WERI-Rb-1 (cell line): ENCODE measurements around the gene MYO1A.
A peak's percentile ranks its signal among the peaks of the same experiment; 100 is the strongest.
"Not testable (repeated sequence)": the region's sequence is repeated elsewhere in the genome, so short reads cannot be mapped to it uniquely, and the experiment has no call there.

Experiments
- DNase-seq: peaks from one replicate; pipeline ENCODE4 v3.0.0-alpha.2; 2020
- H3K27ac ChIP-seq: fragments of 250-450 bp; sonication (Bioruptor Pico); 2 replicates; pipeline ENCODE4 v1.5.1; 2020; ENCODE audit warnings: mild to moderate bottlenecking, moderate library complexity
- H3K27me3 ChIP-seq: fragments of 250-450 bp; sonication (Bioruptor Pico); 2 replicates; pipeline ENCODE4 v1.5.1; 2021; ENCODE audit warnings: mild to moderate bottlenecking, low read depth, moderate library complexity; ENCODE audit not compliant: insufficient read depth, severe bottlenecking
- H3K36me3 ChIP-seq: fragments of 250-450 bp; sonication (Bioruptor Pico); 2 replicates; pipeline ENCODE4 v1.5.1; 2020; ENCODE audit warnings: mild to moderate bottlenecking, moderate library complexity
- H3K4me3 ChIP-seq: 2 replicates; pipeline ENCODE4 v1.5.1; 2011; ENCODE audit warnings: low read depth, mild to moderate bottlenecking, control low read depth, low read length
- H3K9me3 ChIP-seq: fragments of 250-450 bp; sonication (Bioruptor Pico); 2 replicates; pipeline ENCODE4 v1.5.1; 2021; ENCODE audit warnings: mild to moderate bottlenecking, moderate library complexity; ENCODE audit not compliant: severe bottlenecking
- TF ChIP-seq, protein P1 (sequence below): IDR thresholded peaks from 2 replicates; pipeline ENCODE4 v1.5.1; 2011; ENCODE audit warnings: low read depth, mild to moderate bottlenecking, control low read depth, inconsistent platforms, low read length

Gene MYO1A

DNA sequence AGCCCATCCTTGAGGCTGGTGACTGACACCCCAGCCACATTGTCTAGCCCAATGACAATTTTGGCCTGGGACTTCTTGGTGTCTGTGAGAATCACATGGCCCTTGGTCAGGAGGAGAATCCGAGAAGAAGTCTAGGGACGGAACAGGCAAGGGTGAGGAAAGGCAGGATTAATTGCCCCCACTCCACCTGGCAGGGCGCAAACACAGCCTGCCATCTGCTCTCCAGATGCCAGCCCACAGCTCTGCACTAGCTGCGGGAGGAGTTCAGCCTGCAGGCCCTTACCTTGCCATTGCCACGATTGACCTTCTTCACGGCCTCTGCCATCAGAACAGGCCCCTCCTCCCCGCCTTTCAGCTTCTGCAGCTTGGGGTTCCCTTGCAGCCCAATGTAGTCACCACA, 20.5 kb downstream of the MYO1A start:
- no peak for DNase-seq
- no peaks in the 10 kb centered on the region for H3K27me3 ChIP-seq

DNA sequence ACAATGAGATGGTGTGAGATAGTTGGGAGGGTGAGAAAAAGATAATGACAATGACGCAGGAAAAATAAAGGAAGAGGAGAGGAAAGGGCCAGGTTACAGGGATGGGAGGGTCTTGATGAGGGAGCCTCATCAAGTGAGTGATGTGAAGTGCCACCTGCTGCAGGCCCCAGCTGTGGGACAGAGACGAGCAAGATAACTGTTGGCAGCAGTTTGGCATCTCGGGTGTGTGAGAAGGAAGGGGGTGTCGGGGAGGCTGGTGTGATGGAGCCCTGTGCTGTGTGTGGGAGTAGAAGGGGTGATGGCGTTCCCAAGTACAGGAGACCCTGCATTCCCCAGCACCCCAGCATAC, 22.1 kb downstream of the MYO1A start:
- no peak overlapping the region for H3K4me3 ChIP-seq

More for the DNA sequence above, 20.5 kb downstream of the MYO1A start:
- Histone ChIP-seq H3K9me3 (no peaks in the 10 kb centered on the region), H3K27ac (no peak overlapping the region), H3K36me3 (no peaks in the 10 kb centered on the region), H3K4me3 (no peak overlapping the region)
- TF ChIP-seq, protein P1, sequence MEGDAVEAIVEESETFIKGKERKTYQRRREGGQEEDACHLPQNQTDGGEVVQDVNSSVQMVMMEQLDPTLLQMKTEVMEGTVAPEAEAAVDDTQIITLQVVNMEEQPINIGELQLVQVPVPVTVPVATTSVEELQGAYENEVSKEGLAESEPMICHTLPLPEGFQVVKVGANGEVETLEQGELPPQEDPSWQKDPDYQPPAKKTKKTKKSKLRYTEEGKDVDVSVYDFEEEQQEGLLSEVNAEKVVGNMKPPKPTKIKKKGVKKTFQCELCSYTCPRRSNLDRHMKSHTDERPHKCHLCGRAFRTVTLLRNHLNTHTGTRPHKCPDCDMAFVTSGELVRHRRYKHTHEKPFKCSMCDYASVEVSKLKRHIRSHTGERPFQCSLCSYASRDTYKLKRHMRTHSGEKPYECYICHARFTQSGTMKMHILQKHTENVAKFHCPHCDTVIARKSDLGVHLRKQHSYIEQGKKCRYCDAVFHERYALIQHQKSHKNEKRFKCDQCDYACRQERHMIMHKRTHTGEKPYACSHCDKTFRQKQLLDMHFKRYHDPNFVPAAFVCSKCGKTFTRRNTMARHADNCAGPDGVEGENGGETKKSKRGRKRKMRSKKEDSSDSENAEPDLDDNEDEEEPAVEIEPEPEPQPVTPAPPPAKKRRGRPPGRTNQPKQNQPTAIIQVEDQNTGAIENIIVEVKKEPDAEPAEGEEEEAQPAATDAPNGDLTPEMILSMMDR: no peak

DNA sequence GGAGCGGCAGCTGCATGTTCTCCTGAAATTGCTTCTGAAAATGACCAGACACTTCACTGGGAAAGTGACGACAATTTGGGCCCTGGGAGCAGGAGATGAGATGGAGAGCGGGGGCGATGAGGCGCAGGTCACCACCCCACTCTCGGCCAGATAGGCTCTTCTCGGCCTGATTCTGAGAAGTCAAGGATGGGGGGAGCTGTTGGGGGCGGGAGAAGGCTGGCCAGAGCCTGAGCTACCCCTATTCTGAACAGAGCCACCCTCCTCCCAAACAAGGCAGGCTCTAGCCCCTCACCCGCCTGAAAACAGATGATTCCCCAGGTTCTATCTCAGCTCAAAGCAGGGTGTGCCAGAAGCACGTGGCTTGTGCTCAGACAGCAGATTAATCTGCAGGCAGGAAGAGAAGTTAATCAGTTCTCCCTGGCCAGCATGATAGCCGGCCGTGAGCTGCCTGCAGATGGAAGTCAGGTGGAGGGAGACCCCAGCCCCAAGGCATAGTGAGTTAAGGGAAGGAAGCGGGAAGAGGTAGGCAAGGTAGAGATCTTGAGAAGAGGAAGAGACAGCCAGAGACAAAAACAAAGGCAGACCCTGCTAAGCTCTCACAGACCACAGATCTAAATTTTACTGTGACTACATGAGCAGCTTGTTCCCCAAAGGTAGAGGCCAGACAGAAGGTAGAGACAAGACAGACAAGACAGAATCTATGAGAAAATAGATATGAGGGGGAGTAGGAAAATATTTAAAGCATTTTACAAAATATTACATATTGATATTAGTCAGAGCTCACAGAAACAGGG, 22.7 kb downstream of the MYO1A start:
- no peak overlapping the region for H3K4me3 ChIP-seq
- TF ChIP-seq, protein P1: no peak
- no peaks in the 10 kb centered on the region for H3K9me3 ChIP-seq
- no peak overlapping the region for H3K27ac ChIP-seq
- H3K27me3 ChIP-seq: no peaks in the 10 kb centered on the region
- no peaks in the 10 kb centered on the region for H3K36me3 ChIP-seq
- peak; percentile 63 for DNase-seq

More for the DNA sequence above, 22.1 kb downstream of the MYO1A start:
- no peaks in the 10 kb centered on the region for H3K36me3 ChIP-seq
- TF ChIP-seq, protein P1: no peak
- no peak overlapping the region for H3K27ac ChIP-seq
- H3K9me3 ChIP-seq: no peaks in the 10 kb centered on the region
- no peaks in the 10 kb centered on the region for H3K27me3 ChIP-seq
- no peak for DNase-seq

DNA sequence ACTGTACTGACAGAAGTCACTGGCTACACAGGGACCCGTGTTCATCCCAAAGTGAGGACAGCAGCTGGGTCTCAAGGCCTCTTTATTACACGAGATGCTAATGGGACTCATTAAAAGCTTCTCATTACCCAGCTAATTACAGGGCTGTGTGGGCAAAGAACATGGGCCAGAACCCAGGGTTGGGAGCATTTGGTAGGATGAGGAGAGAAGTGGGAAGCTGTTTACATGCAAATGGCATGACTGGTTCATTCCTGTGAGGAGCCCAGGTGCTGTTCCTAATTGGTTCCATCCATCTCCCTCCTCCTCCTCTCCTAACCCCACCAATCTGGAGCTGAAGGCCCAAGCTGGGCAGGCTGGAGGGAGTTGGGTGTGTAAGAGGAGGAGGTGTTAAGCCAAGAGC, 24.7 kb downstream of the MYO1A start:
- Histone ChIP-seq H3K4me3 (no peak overlapping the region), H3K36me3 (no peaks in the 10 kb centered on the region), H3K9me3 (no peaks in the 10 kb centered on the region), H3K27ac (no peak overlapping the region), H3K27me3 (no peaks in the 10 kb centered on the region)
- DNase-seq: no peak
- TF ChIP-seq, protein P1: no peak

DNA sequence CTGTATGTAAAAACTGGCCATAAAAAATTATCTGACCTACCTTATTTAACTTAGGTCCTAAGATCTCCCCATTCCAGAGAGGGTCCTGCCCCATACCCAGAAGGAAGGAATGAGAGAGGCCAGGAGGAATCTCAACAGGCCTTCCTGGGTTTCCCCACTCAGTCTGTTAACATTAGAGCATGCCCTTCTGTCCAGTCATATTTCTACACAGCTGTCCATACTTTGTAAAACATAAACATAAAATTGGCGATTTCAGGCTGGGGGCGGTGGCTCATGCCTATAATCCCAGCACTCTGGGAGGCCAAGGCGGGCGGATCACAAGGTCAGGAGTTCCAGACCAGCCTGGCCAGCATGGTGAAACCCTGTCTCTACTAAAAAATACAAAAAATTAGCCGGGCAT, 27.6 kb downstream of the MYO1A start:
- H3K27ac ChIP-seq, H3K4me3 ChIP-seq, H3K36me3 ChIP-seq: not testable (repeated sequence)

DNA sequence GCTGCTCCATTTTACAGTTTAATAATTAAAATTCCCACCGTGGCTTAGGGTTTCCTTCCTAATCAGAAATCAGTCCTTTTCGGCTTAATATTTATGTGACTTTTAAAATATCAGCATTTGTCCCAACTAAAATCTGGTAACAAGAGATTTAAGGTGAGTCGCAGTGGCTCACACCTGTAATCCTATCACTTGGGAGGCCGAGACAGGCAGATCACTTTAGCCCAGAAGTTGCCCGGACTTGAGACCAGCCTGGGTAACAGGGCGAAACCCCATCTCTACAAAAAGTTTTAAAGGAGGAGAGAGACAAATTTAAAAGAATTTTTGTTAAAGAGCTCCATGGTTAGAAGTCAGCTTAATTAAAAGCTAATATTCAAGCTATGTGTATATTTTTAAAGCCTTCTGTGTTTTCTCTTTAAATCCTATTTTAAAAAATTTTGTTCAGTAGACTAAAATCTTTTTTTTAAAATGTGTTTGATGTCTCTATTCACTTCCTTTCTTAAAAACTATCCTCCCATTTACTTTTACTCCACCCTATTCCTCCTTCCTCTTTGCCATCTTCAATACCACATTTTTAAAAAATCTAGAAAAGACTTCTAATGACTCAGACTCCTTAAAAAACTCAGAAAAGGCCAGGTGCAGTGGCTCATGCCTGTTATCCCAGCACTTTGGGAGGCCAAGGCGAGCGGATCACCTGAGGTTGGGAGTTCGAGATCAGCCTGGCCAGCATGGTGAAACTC, 29.8 kb downstream of the MYO1A start:
- no peaks in the 10 kb centered on the region for H3K9me3 ChIP-seq
- DNase-seq: no peak
- no peaks in the 10 kb centered on the region for H3K27me3 ChIP-seq
- H3K27ac ChIP-seq: no peak overlapping the region
- no peak overlapping the region for H3K4me3 ChIP-seq
- TF ChIP-seq, protein P1: no peak
- no peaks in the 10 kb centered on the region for H3K36me3 ChIP-seq

More for the DNA sequence above, 27.6 kb downstream of the MYO1A start:
- not testable (repeated sequence) for H3K27me3 ChIP-seq, H3K9me3 ChIP-seq, DNase-seq
